GM21528 (cell line): ENCODE results near the gene RUNDC3A.

Experiments used
- ATAC-seq: cut with Tn5 transposase; IDR thresholded peaks from one replicate; pipeline ENCODE4 v1.9.1; 2021; ENCODE audit warnings: mild to moderate bottlenecking, moderate library complexity; ENCODE audit not compliant: unreplicated experiment, low FRiP score

The RUNDC3A gene

DNA sequence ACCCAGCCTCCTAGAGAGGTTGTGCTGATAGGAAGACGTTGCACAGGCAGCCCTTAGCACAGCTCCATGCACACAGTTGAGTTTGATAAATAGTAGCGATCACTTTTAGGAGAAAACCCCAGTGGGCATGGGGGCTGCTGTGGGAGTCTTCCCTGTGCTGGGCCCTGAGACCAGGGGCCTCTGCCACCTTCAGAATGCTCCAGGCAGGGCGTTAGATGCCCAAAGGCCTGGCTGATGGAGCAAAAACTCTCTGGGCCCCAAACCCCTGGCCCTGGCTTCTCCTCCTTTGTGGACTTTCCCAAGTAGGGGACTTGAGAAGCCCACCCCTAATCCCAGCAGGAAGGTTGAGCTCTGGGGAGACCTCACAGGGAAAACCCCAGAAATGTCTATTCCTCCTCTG, 26.1 kb upstream of the RUNDC3A start:
- no peak for ATAC-seq

- no peak for ATAC-seq
These were observed 24.9 kb upstream of the RUNDC3A start for GRCh38 chr17:44283344-44284023.

DNA sequence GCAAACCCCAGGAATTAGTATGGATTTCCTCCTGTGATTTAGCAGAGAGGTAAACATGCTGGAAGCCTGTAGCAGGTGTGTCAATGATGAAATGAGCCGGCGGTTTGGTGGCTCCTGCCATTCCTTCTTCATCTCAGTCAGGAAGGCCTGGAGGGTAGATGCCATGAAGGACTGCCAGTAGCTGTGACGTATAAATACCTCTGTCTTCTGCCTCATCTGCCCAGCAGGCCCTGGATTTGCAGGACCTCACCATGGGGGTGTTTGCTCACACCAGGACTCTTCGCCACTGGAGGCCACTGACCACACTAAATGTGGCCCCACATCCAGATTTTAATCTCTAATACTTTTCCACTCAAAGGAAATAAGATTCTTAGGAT, 24.4 kb upstream of the RUNDC3A start:
- no peak for ATAC-seq

GRCh38 chr17:44287651-44288050, 20.8 kb upstream of the RUNDC3A start:
- no peak for ATAC-seq

DNA sequence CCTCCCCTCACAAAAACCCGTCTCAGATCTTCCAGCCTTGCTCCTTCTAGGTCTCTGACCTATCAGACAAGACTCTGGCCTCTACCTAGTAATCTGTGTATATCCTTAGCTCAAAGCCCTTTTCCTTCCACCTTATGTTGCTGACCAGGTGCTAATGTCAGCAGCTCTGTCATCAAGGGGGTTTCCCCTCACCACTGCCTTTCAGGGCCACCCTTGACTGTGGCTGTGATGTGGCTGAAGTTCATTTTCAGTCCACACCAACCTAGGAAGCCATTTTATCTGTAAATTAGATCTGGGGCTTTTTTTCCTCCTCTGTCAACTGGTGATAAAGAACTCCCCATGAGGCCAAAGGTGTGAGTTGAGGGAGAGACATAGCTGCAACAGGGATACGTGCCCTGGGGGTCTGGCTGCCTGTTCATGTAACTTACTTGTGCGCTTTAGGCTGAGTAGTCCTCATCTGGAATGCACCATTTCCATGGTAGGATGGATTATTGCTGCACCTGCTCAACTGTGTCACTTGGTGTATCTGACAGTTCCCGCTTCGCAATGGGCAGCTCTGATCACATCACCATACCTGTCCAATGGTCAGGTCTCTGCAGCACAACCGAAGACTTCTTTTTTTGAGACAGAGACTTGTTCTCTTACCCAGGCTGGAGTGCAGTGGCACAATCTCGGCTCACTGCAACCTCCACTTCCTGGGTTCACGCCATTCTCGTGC, 14.7 kb upstream of the RUNDC3A start:
- no peak for ATAC-seq

DNA sequence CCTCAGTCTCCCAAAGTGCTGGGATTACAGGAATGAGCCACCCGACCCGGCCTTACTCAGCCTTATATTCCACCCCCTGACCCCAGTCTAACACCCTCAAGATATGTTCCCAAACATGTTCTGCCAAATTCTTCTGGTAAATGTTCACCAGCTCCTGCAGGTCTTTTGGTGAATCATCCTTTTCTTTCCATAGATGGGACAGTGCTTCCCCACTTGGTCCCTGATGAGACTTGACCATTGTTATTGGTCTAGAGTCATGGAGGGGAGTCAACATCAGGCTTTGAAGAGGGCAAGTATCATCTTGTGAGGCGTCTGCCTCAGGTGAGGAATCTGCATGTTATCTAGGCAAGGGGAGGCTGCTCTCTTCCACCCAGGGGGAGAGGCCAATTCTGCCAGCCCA, 10.4 kb upstream of the RUNDC3A start:
- no peak for ATAC-seq

GRCh38 chr17:44304651-44305050, 3.8 kb upstream of the RUNDC3A start:
- no peak for ATAC-seq

DNA sequence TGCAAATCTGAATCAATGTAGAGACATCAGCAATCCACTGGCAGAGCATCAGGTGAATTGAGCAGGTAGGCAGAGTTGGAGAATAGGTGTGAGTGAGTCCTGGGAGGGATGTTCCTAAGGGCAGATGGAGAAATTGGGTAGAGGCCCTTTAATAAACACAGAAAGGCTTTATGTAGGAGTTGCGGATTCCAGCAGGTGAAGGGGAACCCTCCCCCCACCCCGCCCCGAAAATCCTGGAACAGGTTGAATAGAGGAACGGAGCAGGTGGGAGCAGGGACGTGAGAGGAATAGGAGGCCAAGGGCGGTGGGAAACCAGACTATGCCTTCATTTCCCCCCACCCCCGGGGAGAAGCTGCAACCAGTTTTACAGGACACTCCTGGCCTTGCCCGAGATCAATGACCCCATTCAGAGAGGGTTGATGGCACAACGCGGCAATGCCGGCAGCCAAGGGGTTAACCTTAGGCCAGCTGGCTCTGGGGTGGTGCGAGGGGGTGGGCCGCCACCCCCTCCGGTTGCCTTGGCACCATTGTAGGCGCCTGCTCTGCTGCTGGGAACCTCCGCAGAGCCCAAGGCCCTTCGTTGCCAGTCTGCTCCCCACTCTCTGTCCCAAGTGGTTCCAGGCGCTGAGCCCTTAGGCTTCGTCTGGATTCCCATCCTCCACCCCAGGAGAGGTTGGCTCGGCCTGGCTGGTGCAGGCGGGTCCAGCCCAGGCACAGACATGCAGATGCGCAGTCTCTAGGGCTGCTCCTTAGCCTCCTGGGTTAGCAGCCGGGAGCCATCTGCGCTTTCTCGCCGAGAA, 814 bp upstream of the RUNDC3A start:
- no peak for ATAC-seq

DNA sequence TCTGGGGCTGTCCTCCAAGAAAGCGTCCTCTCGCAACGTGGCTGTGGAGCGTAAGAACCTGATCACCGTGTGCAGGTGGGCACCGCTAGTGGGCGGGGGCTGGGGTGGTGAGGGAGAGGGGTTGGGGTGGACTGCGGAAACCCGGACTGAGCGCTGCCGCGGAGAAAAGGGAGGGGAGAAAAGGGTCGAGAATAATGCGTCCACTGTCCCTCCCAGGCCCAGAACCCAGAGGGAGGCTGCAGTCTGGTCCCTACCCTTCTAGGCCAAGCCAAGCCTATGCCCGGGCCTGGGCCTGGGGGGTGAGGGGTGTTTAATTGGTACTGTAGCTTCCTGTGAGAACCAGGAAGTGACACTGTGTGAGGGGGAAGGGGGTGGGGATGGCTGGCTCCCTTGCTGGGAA, 464 bp downstream of the RUNDC3A start:
- no peak for ATAC-seq

GRCh38 chr17:44309472-44309871, 1.1 kb downstream of the RUNDC3A start:
- no peak for ATAC-seq

DNA sequence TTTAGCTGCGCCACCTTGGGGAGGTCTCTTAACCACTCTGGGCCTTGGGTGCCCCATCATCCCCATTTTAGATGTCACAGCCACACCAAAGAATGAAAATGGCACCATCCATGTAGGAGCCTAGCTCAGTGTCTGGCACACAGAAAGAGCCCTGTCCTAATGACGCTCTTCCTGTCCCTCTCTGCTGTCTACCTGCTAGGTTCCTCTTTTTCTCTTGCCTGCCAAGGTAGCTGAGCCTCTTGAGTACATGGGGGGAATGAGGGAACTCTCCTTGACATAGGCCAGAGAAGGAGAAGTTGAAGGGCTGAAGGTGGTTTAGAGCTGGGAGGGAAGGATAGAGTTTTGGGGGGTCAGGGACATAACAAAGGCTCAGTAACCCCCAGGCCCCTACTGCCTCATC, 1.8 kb downstream of the RUNDC3A start:
- ATAC-seq = no peak

GRCh38 chr17:44310609-44311376, 2.4 kb downstream of the RUNDC3A start:
- ATAC-seq = no peak

- no peak for ATAC-seq
These were observed 3.3 kb downstream of the RUNDC3A start for GRCh38 chr17:44311562-44312181.

DNA sequence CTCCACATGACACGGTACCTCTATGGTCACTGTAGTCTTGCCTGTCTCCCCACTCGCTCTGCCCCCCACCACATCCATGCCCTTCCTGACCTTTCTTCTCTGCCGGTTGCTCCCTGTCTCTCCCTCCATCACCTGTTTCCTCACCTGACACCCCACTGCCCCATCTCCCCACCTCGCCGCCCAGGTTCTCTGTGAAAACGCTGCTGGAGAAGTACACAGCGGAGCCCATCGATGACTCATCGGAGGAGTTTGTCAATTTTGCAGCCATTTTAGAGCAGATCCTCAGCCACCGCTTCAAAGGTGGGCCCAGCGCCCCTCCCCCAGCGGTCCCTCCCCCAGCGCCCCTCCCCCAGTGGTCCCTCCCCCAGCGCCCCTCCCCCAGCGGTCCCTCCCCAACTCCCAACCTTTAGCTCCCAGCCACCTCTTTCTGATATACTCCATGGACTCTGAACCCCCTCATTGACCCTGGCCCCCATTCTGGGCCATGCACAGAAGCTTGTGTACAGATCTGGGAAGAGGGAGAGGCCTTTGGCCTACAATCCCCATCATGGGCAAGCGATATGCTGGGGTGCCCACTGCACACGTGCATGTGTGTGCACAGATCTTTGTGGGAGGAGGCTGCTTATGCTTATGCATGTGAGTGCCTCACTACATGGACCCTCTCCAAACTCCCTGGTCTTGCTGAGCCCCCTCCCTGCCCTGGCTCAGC, 4.1 kb downstream of the RUNDC3A start:
- no peak for ATAC-seq

GRCh38 chr17:44314031-44314430, 5.6 kb downstream of the RUNDC3A start:
- ATAC-seq = no peak

DNA sequence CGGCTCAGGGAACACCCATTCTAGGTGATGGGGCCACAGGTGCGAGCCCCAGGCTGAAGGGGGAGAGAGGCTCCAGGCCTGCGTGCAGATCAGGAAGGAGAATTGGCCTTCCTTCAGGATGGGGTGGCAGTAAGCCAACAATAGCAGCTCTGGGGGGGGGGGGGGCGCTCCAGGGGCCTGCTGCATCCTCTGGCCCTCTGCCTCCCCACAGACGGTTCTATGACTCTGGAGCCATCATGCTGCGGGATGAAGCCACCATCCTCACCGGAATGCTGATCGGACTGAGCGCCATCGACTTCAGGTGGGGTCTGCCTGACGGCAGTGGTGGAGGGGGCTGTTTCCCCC, 6.1 kb downstream of the RUNDC3A start:
- ATAC-seq = no peak

DNA sequence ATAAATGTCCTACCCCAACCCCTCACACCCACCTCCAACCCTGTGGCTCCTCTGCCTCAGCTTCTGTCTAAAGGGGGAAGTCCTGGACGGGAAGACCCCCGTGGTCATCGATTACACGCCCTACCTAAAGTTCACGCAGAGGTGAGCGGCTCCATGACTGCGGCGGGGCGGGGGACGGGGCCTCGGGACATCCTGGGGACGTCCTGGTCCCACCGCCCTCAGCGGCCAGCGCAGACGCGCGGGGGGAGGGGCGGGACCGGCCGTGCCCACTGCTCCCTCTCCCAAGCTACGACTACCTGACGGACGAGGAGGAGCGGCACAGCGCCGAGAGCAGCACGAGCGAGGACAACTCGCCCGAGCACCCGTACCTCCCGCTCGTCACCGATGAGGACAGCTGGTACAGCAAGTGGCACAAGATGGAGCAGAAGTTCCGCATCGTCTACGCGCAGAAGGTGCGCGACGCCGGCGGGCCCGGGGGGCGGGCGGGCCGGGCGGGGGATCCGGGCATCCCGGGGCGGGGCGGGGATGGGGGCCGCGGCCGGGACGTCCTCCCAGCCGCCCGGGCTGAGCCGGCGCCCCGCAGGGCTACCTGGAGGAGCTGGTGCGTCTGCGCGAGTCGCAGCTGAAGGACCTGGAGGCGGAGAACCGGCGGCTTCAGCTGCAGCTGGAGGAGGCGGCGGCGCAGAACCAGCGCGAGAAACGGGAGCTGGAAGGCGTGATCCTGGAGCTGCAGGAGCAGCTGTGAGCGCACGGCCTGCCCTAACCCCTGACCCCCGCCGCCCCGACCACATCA, 6.7 kb downstream of the RUNDC3A start:
- ATAC-seq = no peak

DNA sequence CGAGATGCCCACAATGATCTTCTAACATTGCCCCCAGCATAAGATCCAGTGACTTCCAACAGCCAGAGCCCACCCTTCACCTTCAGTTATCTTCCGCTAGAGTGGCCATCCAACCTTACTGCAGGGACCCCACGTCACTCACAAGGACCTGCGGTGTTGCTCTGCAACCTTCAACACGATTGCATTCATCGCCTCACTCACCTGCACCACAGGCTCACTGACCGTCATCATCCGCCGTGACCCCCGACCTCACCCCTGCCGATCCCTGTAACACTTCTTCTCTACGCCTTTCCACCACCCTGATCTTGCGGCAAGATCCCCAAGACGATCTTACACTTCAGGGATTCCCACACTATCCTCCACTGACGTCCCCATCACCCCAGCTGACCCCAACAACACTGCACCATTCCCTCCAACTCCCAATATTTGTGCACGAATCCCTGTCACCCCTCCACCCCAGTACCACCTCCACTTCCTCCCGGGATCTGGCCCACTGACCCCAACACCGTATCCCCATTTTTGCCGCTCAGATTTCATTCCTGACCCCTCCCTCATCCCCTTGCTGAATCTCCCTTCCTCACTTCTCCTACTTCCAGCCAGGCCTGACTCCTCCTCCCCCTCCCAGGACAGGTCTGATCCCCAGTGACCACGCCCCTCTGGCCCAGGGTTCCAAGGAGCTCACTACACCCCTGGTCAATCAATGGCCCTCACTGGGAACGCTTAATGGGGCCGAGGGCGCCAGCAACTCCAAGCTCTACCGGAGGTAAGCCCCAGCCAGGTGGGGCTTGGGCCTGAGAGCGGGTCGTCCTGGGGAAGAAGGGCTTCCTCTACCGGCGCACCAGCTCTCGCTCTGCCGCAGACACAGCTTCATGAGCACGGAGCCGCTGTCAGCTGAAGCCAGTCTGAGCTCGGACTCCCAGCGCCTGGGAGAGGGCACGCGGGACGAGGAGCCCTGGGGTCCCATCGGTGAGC, 7.6 kb downstream of the RUNDC3A start:
- ATAC-seq = no peak
